Astrocyte (in vitro differentiated cells and primary cell): Measurements from ENCODE around the gene APBA2.

Source experiments
- EZH2 ChIP-seq: IDR thresholded peaks from 2 replicates; pipeline ENCODE4 v1.6.1; 2012; ENCODE audit warnings: mild to moderate bottlenecking, low read length, inconsistent platforms; ENCODE audit not compliant: insufficient read depth
- TF ChIP-seq, protein P1 (sequence below): IDR thresholded peaks from 2 replicates; pipeline ENCODE4 v1.5.1; 2011; ENCODE audit warnings: low read depth, mild to moderate bottlenecking, inconsistent platforms, low read length, moderate library complexity; ENCODE audit not compliant: insufficient read depth

DNA sequence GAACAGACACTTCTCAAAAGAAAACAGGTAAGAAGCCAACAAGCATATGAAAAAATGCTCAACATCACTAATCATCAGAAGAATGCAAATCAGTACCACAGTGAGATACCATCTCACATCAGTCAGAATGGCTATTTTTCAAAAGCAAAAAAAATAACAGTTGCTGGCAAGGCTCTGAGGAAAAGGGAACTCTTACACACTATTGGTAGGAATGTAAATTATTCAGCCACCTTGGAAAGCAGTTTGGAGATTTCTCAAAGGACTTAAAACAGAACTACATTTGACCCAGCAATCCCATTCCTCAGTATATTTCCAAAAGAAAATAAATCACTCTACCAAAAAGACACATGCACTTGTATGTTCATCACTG, 95.6 kb downstream of the APBA2 start:
- TF ChIP-seq, protein P1, sequence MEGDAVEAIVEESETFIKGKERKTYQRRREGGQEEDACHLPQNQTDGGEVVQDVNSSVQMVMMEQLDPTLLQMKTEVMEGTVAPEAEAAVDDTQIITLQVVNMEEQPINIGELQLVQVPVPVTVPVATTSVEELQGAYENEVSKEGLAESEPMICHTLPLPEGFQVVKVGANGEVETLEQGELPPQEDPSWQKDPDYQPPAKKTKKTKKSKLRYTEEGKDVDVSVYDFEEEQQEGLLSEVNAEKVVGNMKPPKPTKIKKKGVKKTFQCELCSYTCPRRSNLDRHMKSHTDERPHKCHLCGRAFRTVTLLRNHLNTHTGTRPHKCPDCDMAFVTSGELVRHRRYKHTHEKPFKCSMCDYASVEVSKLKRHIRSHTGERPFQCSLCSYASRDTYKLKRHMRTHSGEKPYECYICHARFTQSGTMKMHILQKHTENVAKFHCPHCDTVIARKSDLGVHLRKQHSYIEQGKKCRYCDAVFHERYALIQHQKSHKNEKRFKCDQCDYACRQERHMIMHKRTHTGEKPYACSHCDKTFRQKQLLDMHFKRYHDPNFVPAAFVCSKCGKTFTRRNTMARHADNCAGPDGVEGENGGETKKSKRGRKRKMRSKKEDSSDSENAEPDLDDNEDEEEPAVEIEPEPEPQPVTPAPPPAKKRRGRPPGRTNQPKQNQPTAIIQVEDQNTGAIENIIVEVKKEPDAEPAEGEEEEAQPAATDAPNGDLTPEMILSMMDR: no peak
- no peak for TF ChIP-seq EZH2
